Fibroblast of the aortic adventitia (primary cell): ENCODE data around the gene ARID5B. TPM values are rescaled to one million over a fixed set of nuclear protein-coding genes. Genes with fewer than 3 reads are reported as not detected.

Experiments
- DNase-seq: peaks from one replicate; pipeline ENCODE4 v3.0.0-alpha.2; 2010; ENCODE audit warnings: low read depth
- H3K4me3 ChIP-seq: 2 replicates; pipeline ENCODE4 v1.5.1; 2011; ENCODE audit warnings: low read depth, mild to moderate bottlenecking, control low read depth, low read length, moderate library complexity
- CTCF ChIP-seq: IDR thresholded peaks from 2 replicates; pipeline ENCODE4 v1.5.1; 2011; ENCODE audit warnings: mild to moderate bottlenecking, low read length, control low read depth, inconsistent platforms; ENCODE audit not compliant: insufficient read depth
- total RNA-seq: library from RNA; depleted of rRNA; stranded (reverse); fragments of >200 nt; gene quantifications from 2 replicates; pipeline ENCODE4 v1.2.3, GENCODE V29; 2012; ENCODE audit warnings: low replicate concordance

Gene ARID5B
- total RNA-seq, 1 donor = 87.9 TPM

GRCh38 chr10:61904733-61905725, 3.5 kb downstream of the ARID5B start:
- TF ChIP-seq CTCF = peak; percentile 51
- peak overlapping the region; percentile 92 for H3K4me3 ChIP-seq
- peak; percentile 75 for DNase-seq

- TF ChIP-seq CTCF = no peak
- no peak for DNase-seq
- no peak overlapping the region for H3K4me3 ChIP-seq
Observed at GRCh38 chr10:61905837-61906561, 4.5 kb downstream of the ARID5B start.

- no peak for DNase-seq
- no peak overlapping the region for H3K4me3 ChIP-seq
- no peak for TF ChIP-seq CTCF
Observed at GRCh38 chr10:61906562-61906901, 5.0 kb downstream of the ARID5B start.

GRCh38 chr10:61907011-61907410, 5.5 kb downstream of the ARID5B start:
- no peak for DNase-seq
- TF ChIP-seq CTCF = no peak
- no peak overlapping the region for H3K4me3 ChIP-seq

- no peak for DNase-seq
- no peak overlapping the region for H3K4me3 ChIP-seq
- no peak for TF ChIP-seq CTCF
Observed at GRCh38 chr10:61907587-61907986, 6.1 kb downstream of the ARID5B start.

GRCh38 chr10:61910226-61910805, 8.8 kb downstream of the ARID5B start:
- no peak overlapping the region for H3K4me3 ChIP-seq
- TF ChIP-seq CTCF = no peak
- no peak for DNase-seq
